HCT116 (cell line): ENCODE data around the gene CCDC88C. TPM values are rescaled to one million over a fixed set of nuclear protein-coding genes. Genes with fewer than 3 reads are reported as not detected.

Experiments used
- ATAC-seq: fragments of 200-7000 bp; cut with Tn5 transposase; 2 replicates; pipeline ENCODE4 v1.9.1; 2020; ENCODE audit warnings: mild to moderate bottlenecking, moderate library complexity
- BruUV-seq: library from RNA; stranded (reverse); fragments of 400-500 nt; replicated peaks from 2 replicates; lab custom pipeline; 2021; lab: Mats Ljungman, UMichigan
- CTCF ChIA-PET: fragments of 300-600 bp; sonication (Branson Sonifier 250); formaldehyde crosslinking; loops from one replicate; lab custom pipeline; 2021; ENCODE audit warnings: antibody characterized with exemption; lab: Charles Lee
- POLR2A ChIA-PET: fragments of 300-600, 350-600 bp; sonication (Branson Sonifier 250); formaldehyde crosslinking; loops from one replicate; lab custom pipeline; 2021; ENCODE audit warnings: antibody characterized with exemption; lab: Charles Lee
- RAD21 ChIA-PET, 2 experiments: fragments of 300-600 bp; sonication (Branson Sonifier 250); formaldehyde crosslinking; loops; one replicate each; lab custom pipeline; 2023; ENCODE audit warnings: low total read pairs in 2 of 2; ENCODE audit not compliant: uncharacterized antibody in 2 of 2, unreplicated experiment in 2 of 2, low non-redundant PET in 1 of 2; lab: Charles Lee
- DNase-seq: peaks from one replicate; pipeline ENCODE4 v3.0.0-alpha.2; 2010; ENCODE audit warnings: low read depth, low spot score
- H2AFZ ChIP-seq: fragments of 200-600 bp; shearing (Covaris generic), sonication (generic); 2 replicates; pipeline ENCODE4 v1.6.1; 2017; ENCODE audit warnings: low read depth, mixed run types, mixed read lengths, antibody characterized with exemption, low read length; ENCODE audit not compliant: poor library complexity, severe bottlenecking
- H3K27ac ChIP-seq: 2 replicates; pipeline ENCODE4 v1.5.1; 2012; ENCODE audit warnings: low read depth, low read length
- H3K27me3 ChIP-seq: fragments of 200-600 bp; sonication (generic); 2 replicates; pipeline ENCODE4 v1.6.1; 2016; ENCODE audit warnings: mixed run types, low read length, mixed read lengths; ENCODE audit not compliant: insufficient read depth
- H3K36me3 ChIP-seq, 2 experiments: fragments of 200-500 bp in 1 of 2; fragments of 200-600 bp in 1 of 2; sonication (Bioruptor generic) in 1 of 2; sonication (generic) in 1 of 2; 2 replicates each; pipeline versions ENCODE4 v1.5.1 to v1.6.1; 2014 to 2016; ENCODE audit warnings: low read length in 2 of 2, inconsistent platforms in 1 of 2, mixed read lengths in 1 of 2, mixed run types in 1 of 2; ENCODE audit not compliant: insufficient read depth in 2 of 2, control insufficient read depth in 1 of 2
- H3K4me1 ChIP-seq, 2 experiments: fragments of 200-600 bp in 1 of 2; sonication (generic) in 1 of 2; 2 replicates each; pipeline versions ENCODE4 v1.5.1 to v1.6.1; 2012 to 2017; ENCODE audit warnings: low read length in 2 of 2, inconsistent platforms in 1 of 2, mild to moderate bottlenecking in 1 of 2, mixed read lengths in 1 of 2, mixed run types in 1 of 2, moderate library complexity in 1 of 2; ENCODE audit not compliant: insufficient read depth in 2 of 2, control insufficient read depth in 1 of 2
- H3K4me2 ChIP-seq: fragments of 200-600 bp; sonication (generic); 2 replicates; pipeline ENCODE4 v1.6.1; 2017; ENCODE audit warnings: mixed run types, low read length, mixed read lengths
- H3K4me3 ChIP-seq, 2 experiments: fragments of 200-600 bp in 1 of 2; sonication (generic) in 1 of 2; replicated peaks in 1 of 2; 2 replicates each; pipeline ENCODE4 v1.5.1; 2011 to 2016; ENCODE audit warnings: low read length in 2 of 2, control low read depth in 1 of 2, low read depth in 1 of 2, mild to moderate bottlenecking in 1 of 2, mixed read lengths in 1 of 2, mixed run types in 1 of 2
- H3K79me2 ChIP-seq: fragments of 200-600 bp; sonication (generic); 2 replicates; pipeline ENCODE4 v1.6.1; 2017; ENCODE audit warnings: mild to moderate bottlenecking, mixed run types, low read length, moderate library complexity, mixed read lengths; ENCODE audit not compliant: insufficient read depth
- H3K9ac ChIP-seq: fragments of 200-600 bp; sonication (generic); 2 replicates; pipeline ENCODE4 v1.6.1; 2016; ENCODE audit warnings: low read length, mixed read lengths
- H3K9me2 ChIP-seq: fragments of 200-600 bp; sonication (generic), shearing (Covaris generic); 2 replicates; pipeline ENCODE4 v1.6.1; 2017; ENCODE audit warnings: mixed run types, mild to moderate bottlenecking, moderate library complexity; ENCODE audit not compliant: insufficient read depth
- H3K9me3 ChIP-seq, 2 experiments: fragments of 200-500 bp in 1 of 2; fragments of 200-600 bp in 1 of 2; sonication (Bioruptor generic) in 1 of 2; sonication (generic) in 1 of 2; 2 replicates each; pipeline ENCODE4 v1.6.1; 2014 to 2017; ENCODE audit warnings: low read length in 2 of 2, mixed read lengths in 2 of 2, inconsistent platforms in 1 of 2, low read depth in 1 of 2, mild to moderate bottlenecking in 1 of 2, mixed run types in 1 of 2, moderate library complexity in 1 of 2; ENCODE audit not compliant: control insufficient read depth in 1 of 2, insufficient read depth in 1 of 2
- H4K20me1 ChIP-seq: fragments of 200-600 bp; sonication (generic), shearing (Covaris generic); 2 replicates; pipeline ENCODE4 v1.6.1; 2017; ENCODE audit warnings: mixed run types, mild to moderate bottlenecking, moderate library complexity; ENCODE audit not compliant: insufficient read depth
- ELF1 ChIP-seq: IDR thresholded peaks from 2 replicates; pipeline ENCODE4 v1.6.1; 2012; ENCODE audit warnings: low read depth, borderline replicate concordance
- EZH2 ChIP-seq: fragments of 200-600 bp; sonication (generic); IDR thresholded peaks from 2 replicates; pipeline ENCODE4 v1.6.1; 2017; ENCODE audit warnings: antibody characterized with exemption, mixed run types
- RAD21 ChIP-seq: IDR thresholded peaks from 2 replicates; pipeline ENCODE4 v1.6.1; 2012; ENCODE audit warnings: low read depth, mild to moderate bottlenecking
- SIN3A ChIP-seq: IDR thresholded peaks from 2 replicates; pipeline ENCODE4 v1.6.1; 2012; ENCODE audit warnings: low read depth
- SP1 ChIP-seq: IDR thresholded peaks from 2 replicates; pipeline ENCODE4 v1.6.1; 2012; ENCODE audit warnings: low read depth
- SRF ChIP-seq: IDR thresholded peaks from 2 replicates; pipeline ENCODE4 v1.6.1; 2012; ENCODE audit warnings: low read depth
- TCF7L2 ChIP-seq: IDR thresholded peaks from 2 replicates; pipeline ENCODE4 v1.7.0; 2011; ENCODE audit warnings: borderline replicate concordance, inconsistent platforms; ENCODE audit not compliant: insufficient read depth, insufficient read length; ENCODE audit errors: extremely low read depth
- YY1 ChIP-seq: IDR thresholded peaks from 2 replicates; pipeline ENCODE4 v1.6.1; 2011; ENCODE audit warnings: low read length, low read depth, moderate library complexity, mild to moderate bottlenecking; ENCODE audit not compliant: insufficient replicate concordance; ENCODE audit errors: extremely low read depth
- intact Hi-C: fragments of 100-400 bp; cut with micrococcal nuclease; formaldehyde crosslinking; loops from 2 replicates; pipeline ENCODE4 v1.10.0; 2022
- total RNA-seq: library from RNA; stranded (reverse); gene quantifications from one replicate; pipeline ENCODE4 v1.2.1, GENCODE V29; 2021; ENCODE audit not compliant: unreplicated experiment
- TF ChIP-seq, protein P1 (sequence below), 3 experiments: fragments of 200-600 bp in 1 of 3; sonication (generic) in 1 of 3; IDR thresholded peaks in 2 of 3; conservative IDR thresholded peaks in 1 of 3; 2 replicates each; pipeline ENCODE4 v1.5.1; 2012 to 2017; ENCODE audit warnings: low read depth in 2 of 3, low read length in 2 of 3, antibody characterized with exemption in 1 of 3, borderline replicate concordance in 1 of 3, control low read depth in 1 of 3, mild to moderate bottlenecking in 1 of 3, mixed read lengths in 1 of 3, mixed run types in 1 of 3, moderate library complexity in 1 of 3; ENCODE audit not compliant: insufficient read depth in 1 of 3
- TF ChIP-seq, protein P2 (sequence below): IDR thresholded peaks from 2 replicates; pipeline ENCODE4 v1.6.1; 2011; ENCODE audit warnings: mild to moderate bottlenecking, low read length, moderate library complexity; ENCODE audit not compliant: insufficient replicate concordance; ENCODE audit errors: extremely low read depth
- TF ChIP-seq, protein P3 (sequence below): IDR thresholded peaks from 2 replicates; pipeline ENCODE4 v1.6.1; 2012; ENCODE audit warnings: low read depth

The CCDC88C gene
- total RNA-seq, 1 experiment from 2014 or later, result 20.8 TPM

DNA sequence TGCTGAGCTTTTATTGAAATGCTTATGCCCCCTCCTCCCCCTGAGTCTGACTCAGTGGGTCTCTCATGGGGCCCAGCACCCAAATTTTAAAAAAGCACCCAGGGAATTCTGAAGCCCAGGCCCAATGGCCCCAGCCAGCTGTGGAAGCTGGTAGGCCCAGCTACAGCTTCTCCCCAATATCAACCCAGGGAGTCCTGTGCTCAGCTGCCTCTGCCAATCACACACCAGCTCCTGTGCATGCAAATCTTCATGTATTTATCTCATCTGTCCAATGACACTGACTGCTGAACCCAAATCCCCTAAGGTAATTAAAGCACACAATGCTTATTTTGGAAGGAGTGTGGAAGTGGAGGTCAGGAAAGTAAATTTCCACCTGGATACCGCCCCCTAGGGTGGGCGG lies 76.3 kb downstream of the CCDC88C start:
- H3K27ac ChIP-seq, result no peak overlapping the region

DNA sequence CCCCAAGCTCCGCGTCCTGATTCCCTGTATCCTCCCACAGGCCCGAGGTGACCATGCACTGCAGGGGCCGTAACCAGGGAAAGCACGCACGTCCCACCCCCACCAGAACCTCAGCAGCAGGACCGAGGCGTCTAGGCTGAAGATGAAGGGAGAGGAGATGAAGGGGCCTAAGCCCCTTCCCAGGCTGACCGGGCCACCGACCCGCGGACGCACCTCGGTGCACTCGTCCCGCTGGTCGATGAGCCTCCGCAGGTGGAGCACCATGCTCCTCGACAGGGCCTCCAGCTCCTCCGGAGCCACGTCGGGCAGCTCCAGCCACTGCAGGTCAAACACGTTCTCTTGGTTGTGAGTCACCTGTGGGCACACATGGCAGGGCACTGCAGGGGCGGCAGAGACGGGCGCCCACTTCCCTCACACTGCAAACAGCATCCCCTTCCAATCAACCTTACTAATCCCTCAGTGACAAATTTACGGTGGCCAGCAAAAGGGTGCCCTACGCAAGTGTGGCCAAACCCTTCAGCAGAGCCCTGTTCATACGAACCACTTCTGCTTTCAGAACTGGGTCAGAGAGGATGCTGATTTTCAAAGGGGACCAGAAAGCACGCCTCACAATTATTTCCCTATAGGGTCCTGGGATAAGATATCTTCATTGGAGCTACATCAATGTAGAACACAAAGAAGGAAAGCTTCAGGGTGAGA lies 77.8 kb downstream of the CCDC88C start:
- Histone ChIP-seq H3K4me1 (no peaks in the 10 kb centered on the region), H3K9me3 (no peaks in the 10 kb centered on the region), H3K36me3 (no peaks in the 10 kb centered on the region; a peak in 1 of 4 replicates), H3K27ac (no peak overlapping the region), H3K27me3 (no peaks in the 10 kb centered on the region), H4K20me1 (no peaks in the 10 kb centered on the region), H3K9ac (no peak overlapping the region), H3K9me2 (no peaks in the 10 kb centered on the region), H3K4me2 (no peak overlapping the region), H3K4me3 (no peak overlapping the region), H2AFZ (no peak overlapping the region), H3K79me2 (no peaks in the 10 kb centered on the region)
- DNase-seq (no peak), ATAC-seq (no peak)
- ChIA-PET RAD21 (no interaction called here), CTCF (no interaction called here), POLR2A (no interaction called here)
- intact Hi-C loops, result no loop called here
- no TSS peak for BruUV-seq
- TF ChIP-seq EZH2 (no peak), ELF1 (no peak), TCF7L2 (no peak), SP1 (no peak), RAD21 (no peak), YY1 (no peak), SRF (no peak)
- TF ChIP-seq, protein P1, sequence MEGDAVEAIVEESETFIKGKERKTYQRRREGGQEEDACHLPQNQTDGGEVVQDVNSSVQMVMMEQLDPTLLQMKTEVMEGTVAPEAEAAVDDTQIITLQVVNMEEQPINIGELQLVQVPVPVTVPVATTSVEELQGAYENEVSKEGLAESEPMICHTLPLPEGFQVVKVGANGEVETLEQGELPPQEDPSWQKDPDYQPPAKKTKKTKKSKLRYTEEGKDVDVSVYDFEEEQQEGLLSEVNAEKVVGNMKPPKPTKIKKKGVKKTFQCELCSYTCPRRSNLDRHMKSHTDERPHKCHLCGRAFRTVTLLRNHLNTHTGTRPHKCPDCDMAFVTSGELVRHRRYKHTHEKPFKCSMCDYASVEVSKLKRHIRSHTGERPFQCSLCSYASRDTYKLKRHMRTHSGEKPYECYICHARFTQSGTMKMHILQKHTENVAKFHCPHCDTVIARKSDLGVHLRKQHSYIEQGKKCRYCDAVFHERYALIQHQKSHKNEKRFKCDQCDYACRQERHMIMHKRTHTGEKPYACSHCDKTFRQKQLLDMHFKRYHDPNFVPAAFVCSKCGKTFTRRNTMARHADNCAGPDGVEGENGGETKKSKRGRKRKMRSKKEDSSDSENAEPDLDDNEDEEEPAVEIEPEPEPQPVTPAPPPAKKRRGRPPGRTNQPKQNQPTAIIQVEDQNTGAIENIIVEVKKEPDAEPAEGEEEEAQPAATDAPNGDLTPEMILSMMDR (IDR thresholded peaks at IDR 0.05 in 2 of 3, conservative IDR thresholded peaks at IDR 0.05 in 1 of 3; ENCODE audit: borderline replicate concordance in 1 of 3, insufficient read depth in 1 of 3, low read depth in 2 of 3, low read length in 2 of 3), result no peak
- TF ChIP-seq, protein P2, sequence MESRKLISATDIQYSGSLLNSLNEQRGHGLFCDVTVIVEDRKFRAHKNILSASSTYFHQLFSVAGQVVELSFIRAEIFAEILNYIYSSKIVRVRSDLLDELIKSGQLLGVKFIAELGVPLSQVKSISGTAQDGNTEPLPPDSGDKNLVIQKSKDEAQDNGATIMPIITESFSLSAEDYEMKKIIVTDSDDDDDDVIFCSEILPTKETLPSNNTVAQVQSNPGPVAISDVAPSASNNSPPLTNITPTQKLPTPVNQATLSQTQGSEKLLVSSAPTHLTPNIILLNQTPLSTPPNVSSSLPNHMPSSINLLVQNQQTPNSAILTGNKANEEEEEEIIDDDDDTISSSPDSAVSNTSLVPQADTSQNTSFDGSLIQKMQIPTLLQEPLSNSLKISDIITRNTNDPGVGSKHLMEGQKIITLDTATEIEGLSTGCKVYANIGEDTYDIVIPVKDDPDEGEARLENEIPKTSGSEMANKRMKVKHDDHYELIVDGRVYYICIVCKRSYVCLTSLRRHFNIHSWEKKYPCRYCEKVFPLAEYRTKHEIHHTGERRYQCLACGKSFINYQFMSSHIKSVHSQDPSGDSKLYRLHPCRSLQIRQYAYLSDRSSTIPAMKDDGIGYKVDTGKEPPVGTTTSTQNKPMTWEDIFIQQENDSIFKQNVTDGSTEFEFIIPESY, result no peak
- TF ChIP-seq, protein P3, sequence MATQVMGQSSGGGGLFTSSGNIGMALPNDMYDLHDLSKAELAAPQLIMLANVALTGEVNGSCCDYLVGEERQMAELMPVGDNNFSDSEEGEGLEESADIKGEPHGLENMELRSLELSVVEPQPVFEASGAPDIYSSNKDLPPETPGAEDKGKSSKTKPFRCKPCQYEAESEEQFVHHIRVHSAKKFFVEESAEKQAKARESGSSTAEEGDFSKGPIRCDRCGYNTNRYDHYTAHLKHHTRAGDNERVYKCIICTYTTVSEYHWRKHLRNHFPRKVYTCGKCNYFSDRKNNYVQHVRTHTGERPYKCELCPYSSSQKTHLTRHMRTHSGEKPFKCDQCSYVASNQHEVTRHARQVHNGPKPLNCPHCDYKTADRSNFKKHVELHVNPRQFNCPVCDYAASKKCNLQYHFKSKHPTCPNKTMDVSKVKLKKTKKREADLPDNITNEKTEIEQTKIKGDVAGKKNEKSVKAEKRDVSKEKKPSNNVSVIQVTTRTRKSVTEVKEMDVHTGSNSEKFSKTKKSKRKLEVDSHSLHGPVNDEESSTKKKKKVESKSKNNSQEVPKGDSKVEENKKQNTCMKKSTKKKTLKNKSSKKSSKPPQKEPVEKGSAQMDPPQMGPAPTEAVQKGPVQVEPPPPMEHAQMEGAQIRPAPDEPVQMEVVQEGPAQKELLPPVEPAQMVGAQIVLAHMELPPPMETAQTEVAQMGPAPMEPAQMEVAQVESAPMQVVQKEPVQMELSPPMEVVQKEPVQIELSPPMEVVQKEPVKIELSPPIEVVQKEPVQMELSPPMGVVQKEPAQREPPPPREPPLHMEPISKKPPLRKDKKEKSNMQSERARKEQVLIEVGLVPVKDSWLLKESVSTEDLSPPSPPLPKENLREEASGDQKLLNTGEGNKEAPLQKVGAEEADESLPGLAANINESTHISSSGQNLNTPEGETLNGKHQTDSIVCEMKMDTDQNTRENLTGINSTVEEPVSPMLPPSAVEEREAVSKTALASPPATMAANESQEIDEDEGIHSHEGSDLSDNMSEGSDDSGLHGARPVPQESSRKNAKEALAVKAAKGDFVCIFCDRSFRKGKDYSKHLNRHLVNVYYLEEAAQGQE, result no peak

More for the DNA sequence above, 76.3 kb downstream of the CCDC88C start:
- H3K4me1 ChIP-seq, result no peaks in the 10 kb centered on the region
- H3K4me3 ChIP-seq, result no peak overlapping the region
- no peaks in the 10 kb centered on the region for H3K79me2 ChIP-seq
- RAD21 ChIA-PET, result no interaction called here
- no peak overlapping the region for H3K9ac ChIP-seq
- TF ChIP-seq ELF1 (no peak), SIN3A (no peak)
- DNase-seq (no peak), ATAC-seq (no peak)
- no TSS peak for BruUV-seq
- H3K9me2 ChIP-seq, result no peaks in the 10 kb centered on the region
- no peaks in the 10 kb centered on the region for H4K20me1 ChIP-seq
- H3K4me2 ChIP-seq, result no peak overlapping the region
- H3K36me3 ChIP-seq, result no peaks in the 10 kb centered on the region
- no peak overlapping the region for H2AFZ ChIP-seq
- no peaks in the 10 kb centered on the region for H3K9me3 ChIP-seq
- intact Hi-C loops, result no loop called here
- H3K27me3 ChIP-seq, result no peaks in the 10 kb centered on the region
- CTCF ChIA-PET, result no interaction called here
- POLR2A ChIA-PET, result no interaction called here
